GM12891 (cell line): ENCODE results near the gene PRKCD.
A peak's percentile ranks its signal among the peaks of the same experiment; 100 is the strongest.

ENCODE experiments used
- DNase-seq: peaks from one replicate; pipeline ENCODE4 v3.0.0; 2011; ENCODE audit warnings: low spot score; ENCODE audit not compliant: insufficient read length
- FAIRE-seq: peaks from 2 replicates; lab custom pipeline; 2011; peaks lifted over from hg19 to GRCh38; lab: Jason Lieb, UNC
- PAX5 ChIP-seq: IDR thresholded peaks from 2 replicates; pipeline ENCODE4 v1.6.1; 2011; ENCODE audit warnings: low read length, moderate library complexity, mild to moderate bottlenecking; ENCODE audit not compliant: insufficient read depth, severe bottlenecking
- POLR2A ChIP-seq: IDR thresholded peaks from 2 replicates; pipeline ENCODE4 v1.6.1; 2011; ENCODE audit warnings: low read depth, low read length, control low read depth
- POLR2AphosphoS5 ChIP-seq: IDR thresholded peaks from 2 replicates; pipeline ENCODE4 v1.6.1; 2011; ENCODE audit warnings: low read depth, low read length, control low read depth
- POU2F2 ChIP-seq: IDR thresholded peaks from 2 replicates; pipeline ENCODE4 v1.6.1; 2011; ENCODE audit warnings: low read depth, mild to moderate bottlenecking, control low read depth, low read length, moderate library complexity
- SPI1 ChIP-seq: IDR thresholded peaks from 2 replicates; pipeline ENCODE4 v1.6.1; 2011; ENCODE audit warnings: low read depth, low read length, control low read depth
- TAF1 ChIP-seq: IDR thresholded peaks from 2 replicates; pipeline ENCODE4 v1.6.1; 2011; ENCODE audit warnings: low read depth, low read length, control low read depth

PRKCD gene

DNA sequence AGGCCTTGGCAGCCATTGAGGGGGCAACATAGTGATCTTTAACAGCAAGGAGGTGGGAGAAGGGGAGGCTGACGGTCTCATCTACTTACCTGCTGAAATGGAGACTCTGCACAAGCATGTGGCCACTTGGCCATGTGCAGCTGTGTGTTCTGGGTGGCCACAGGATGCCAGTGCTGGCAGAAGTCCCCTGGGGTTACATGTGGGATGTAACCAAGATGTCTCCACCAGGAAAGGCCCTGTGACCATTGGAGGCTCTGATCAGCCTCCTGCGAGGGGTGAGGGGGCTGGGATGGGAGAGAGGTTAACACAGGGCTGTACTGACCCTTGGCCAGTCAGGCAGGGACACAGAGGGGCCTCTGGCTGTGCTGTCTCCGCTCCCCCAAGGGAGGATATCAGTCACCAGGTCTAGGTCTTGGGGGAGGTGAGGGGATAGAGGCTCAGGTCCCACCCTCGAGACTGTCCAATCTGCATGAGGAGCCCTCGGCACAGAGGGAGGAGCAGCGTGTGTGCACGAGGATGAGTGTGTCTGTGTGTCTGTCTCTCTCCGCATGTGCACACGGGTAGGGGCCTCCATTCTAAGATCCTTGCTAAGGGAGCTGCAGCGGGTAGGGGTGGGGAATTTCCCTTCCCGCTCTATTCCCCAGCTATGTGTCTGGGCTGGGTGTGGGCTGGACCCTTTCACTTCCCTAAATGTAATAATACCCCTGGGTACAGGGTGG is 19.5 kb downstream of the PRKCD start:
- FAIRE-seq (peak; percentile 99), DNase-seq (peak; percentile 84)
- peak; percentile 81; the same call in 1 of the 2 replicates for TF ChIP-seq POU2F2
- peak; percentile 99 for TF ChIP-seq SPI1
- no peak for TF ChIP-seq TAF1
- TF ChIP-seq PAX5 = no peak
- peak; percentile 31; the same call in 1 of the 2 replicates for TF ChIP-seq POLR2A
- TF ChIP-seq POLR2AphosphoS5 = no peak

GRCh38 chr3:53181024-53181371 is 20.0 kb downstream of the PRKCD start:
- no peak for FAIRE-seq
- DNase-seq = no peak
- TF ChIP-seq POLR2AphosphoS5 = no peak
- no peak for TF ChIP-seq SPI1
- TF ChIP-seq PAX5 = no peak
- no peak for TF ChIP-seq POU2F2
- no peak for TF ChIP-seq POLR2A
- TF ChIP-seq TAF1 = no peak

DNA sequence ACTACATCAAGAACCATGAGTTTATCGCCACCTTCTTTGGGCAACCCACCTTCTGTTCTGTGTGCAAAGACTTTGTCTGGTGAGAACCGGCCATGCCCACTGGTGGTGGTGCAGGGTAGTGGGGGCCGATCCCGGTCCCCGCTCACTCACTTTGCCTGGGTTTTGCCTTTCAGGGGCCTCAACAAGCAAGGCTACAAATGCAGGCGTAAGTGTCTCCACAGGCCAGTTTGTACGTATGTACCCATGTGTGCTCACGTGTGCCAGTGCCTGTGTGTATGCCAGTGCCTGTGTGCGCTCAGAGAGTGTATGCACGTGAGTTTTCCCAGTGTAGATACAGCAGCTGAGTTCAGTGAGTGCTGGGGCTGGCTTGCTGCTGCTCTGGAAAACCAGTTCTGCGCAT is 20.5 kb downstream of the PRKCD start:
- FAIRE-seq = no peak
- TF ChIP-seq PAX5 (no peak), POLR2AphosphoS5 (no peak), POU2F2 (no peak), SPI1 (no peak), POLR2A (no peak), TAF1 (no peak)
- DNase-seq = no peak

- FAIRE-seq (no peak), DNase-seq (no peak)
- TF ChIP-seq POLR2AphosphoS5 (no peak), TAF1 (no peak), POLR2A (no peak), PAX5 (no peak), POU2F2 (no peak), SPI1 (no peak)
Observed at GRCh38 chr3:53182764-53183355, 21.9 kb downstream of the PRKCD start.

GRCh38 chr3:53183514-53183913 is 22.5 kb downstream of the PRKCD start:
- FAIRE-seq = no peak

GRCh38 chr3:53184701-53185100 is 23.7 kb downstream of the PRKCD start:
- FAIRE-seq = no peak
- DNase-seq = no peak

More at GRCh38 chr3:53183514-53183913, 22.5 kb downstream of the PRKCD start:
- TF ChIP-seq POU2F2 (no peak), SPI1 (no peak), POLR2AphosphoS5 (no peak), PAX5 (no peak), TAF1 (no peak), POLR2A (no peak)
- DNase-seq = no peak

GRCh38 chr3:53185761-53186465 is 24.9 kb downstream of the PRKCD start:
- FAIRE-seq (no peak), DNase-seq (no peak)
- TF ChIP-seq POLR2A (no peak), TAF1 (no peak), POLR2AphosphoS5 (no peak), PAX5 (no peak), SPI1 (no peak), POU2F2 (no peak)

More at GRCh38 chr3:53184701-53185100, 23.7 kb downstream of the PRKCD start:
- TF ChIP-seq POLR2A (no peak), SPI1 (no peak), PAX5 (no peak), TAF1 (no peak), POLR2AphosphoS5 (no peak), POU2F2 (no peak)

GRCh38 chr3:53186726-53187125 is 25.7 kb downstream of the PRKCD start:
- TF ChIP-seq POLR2A (no peak), TAF1 (no peak), PAX5 (no peak), SPI1 (no peak), POLR2AphosphoS5 (no peak), POU2F2 (no peak)
- DNase-seq = no peak
- no peak for FAIRE-seq

GRCh38 chr3:53187430-53187829 is 26.4 kb downstream of the PRKCD start:
- FAIRE-seq (no peak), DNase-seq (no peak)
- TF ChIP-seq PAX5 (no peak), POLR2A (no peak), POU2F2 (no peak), TAF1 (no peak), SPI1 (no peak), POLR2AphosphoS5 (no peak)
